ENCODE data around the gene PKP1.

The PKP1 gene

DNA sequence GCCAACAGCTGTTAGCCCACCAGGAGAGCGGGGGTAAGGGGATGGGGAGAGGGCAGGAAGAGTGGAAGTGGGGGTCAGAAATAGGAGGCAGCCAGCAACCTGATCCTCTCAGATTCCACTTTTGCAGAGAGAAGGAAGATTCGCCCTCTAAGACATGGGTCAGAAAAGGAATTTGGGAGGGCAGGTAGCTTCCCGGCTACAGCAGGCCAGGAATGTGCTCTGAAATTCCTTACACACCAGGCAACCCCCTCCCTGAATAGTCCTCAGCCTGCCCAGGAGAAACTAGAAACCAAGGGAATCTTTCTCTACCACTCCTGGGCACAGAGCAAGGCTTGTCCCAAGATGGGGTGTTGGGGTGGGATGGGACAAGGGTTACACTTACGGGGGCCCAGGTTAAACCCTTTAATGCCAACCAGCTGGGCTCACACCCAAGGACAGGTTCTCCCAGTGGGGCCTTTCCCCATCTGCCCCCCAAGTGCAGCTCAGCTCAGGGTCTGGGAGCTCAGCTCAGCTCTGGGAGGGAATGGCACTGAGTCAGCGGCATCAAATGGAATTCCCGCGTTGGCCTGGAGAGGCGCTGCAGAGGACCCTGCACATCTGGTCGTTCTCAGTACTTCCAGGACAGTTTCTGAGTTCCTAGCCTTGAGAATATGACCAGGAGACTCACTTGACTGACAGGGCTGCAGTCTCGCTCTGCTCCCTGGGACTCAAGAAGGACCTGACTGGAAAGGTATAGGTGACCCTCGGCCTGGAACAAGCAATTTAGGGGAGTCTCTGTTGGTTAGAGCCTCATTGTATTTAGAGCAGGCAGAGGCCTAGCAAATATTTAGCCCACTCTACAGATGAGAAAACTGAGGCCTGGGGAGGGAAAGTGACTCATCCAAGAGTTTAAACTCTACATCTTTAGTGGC, 93.4 kb downstream of the PKP1 start:
- DNase-seq = no peak

- no peak for DNase-seq
These were observed 94.3 kb downstream of the PKP1 start, which contains the start of gene TNNT2 for GRCh38 chr1:201377611-201378092. TNNT2 (minus strand) TSS chr1:201377680; CDS start chr1:201373254, 4,426 bp downstream.

GRCh38 chr1:201378804-201379203, 95.5 kb downstream of the PKP1 start:
- no peak for DNase-seq

- no peak for DNase-seq
These were observed 96.5 kb downstream of the PKP1 start for GRCh38 chr1:201379733-201380242.

GRCh38 chr1:201381130-201381529, 97.8 kb downstream of the PKP1 start:
- DNase-seq = no peak

Measured in SHP77 (cell line).